GM21360 (cell line): ENCODE measurements around the gene RNF157.
"Not testable (repeated sequence)": the region's sequence is repeated elsewhere in the genome, so short reads cannot be mapped to it uniquely, and the experiment has no call there.

Experiments used
- ATAC-seq: cut with Tn5 transposase; IDR thresholded peaks from one replicate; pipeline ENCODE4 v1.9.1; 2021; ENCODE audit warnings: mild to moderate bottlenecking, moderate library complexity; ENCODE audit not compliant: unreplicated experiment

RNF157 gene

GRCh38 chr17:76255801-76256429 lies 15.6 kb upstream of the RNF157 start:
- no peak for ATAC-seq

GRCh38 chr17:76254275-76254674 lies 14.0 kb upstream of the RNF157 start:
- no peak for ATAC-seq

- ATAC-seq: no peak
Observed at GRCh38 chr17:76253841-76254240, 13.5 kb upstream of the RNF157 start.

GRCh38 chr17:76252967-76253766 lies 12.9 kb upstream of the RNF157 start:
- not testable (repeated sequence) for ATAC-seq

- ATAC-seq: no peak
Observed at GRCh38 chr17:76252040-76252954, 12.0 kb upstream of the RNF157 start.

- no peak for ATAC-seq
Observed at GRCh38 chr17:76251478-76252039, 11.3 kb upstream of the RNF157 start.

- no peak for ATAC-seq
Observed at GRCh38 chr17:76250141-76250540, 9.8 kb upstream of the RNF157 start.

- no peak for ATAC-seq
Observed at GRCh38 chr17:76248013-76248782, 7.9 kb upstream of the RNF157 start.

- no peak for ATAC-seq
Observed at GRCh38 chr17:76247304-76247703, 7.0 kb upstream of the RNF157 start.

- ATAC-seq: peak; percentile 88
Observed at GRCh38 chr17:76246080-76247066, 6.1 kb upstream of the RNF157 start.

GRCh38 chr17:76244721-76245120 lies 4.4 kb upstream of the RNF157 start:
- not testable (repeated sequence) for ATAC-seq

GRCh38 chr17:76243826-76244679 lies 3.8 kb upstream of the RNF157 start:
- no peak for ATAC-seq

GRCh38 chr17:76241691-76242255 lies 1.5 kb upstream of the RNF157 start:
- ATAC-seq: no peak

GRCh38 chr17:76241204-76241538 lies 878 bp upstream of the RNF157 start:
- ATAC-seq: no peak

- ATAC-seq: no peak
Observed at GRCh38 chr17:76239538-76240274, 587 bp downstream of the RNF157 start.

- no peak for ATAC-seq
Observed at GRCh38 chr17:76238847-76239537, 1.3 kb downstream of the RNF157 start.

GRCh38 chr17:76237859-76238313 lies 2.4 kb downstream of the RNF157 start:
- no peak for ATAC-seq
